HG02938 (cell line): ENCODE data around the gene P2RX6.
"Not testable (repeated sequence)": the region's sequence is repeated elsewhere in the genome, so short reads cannot be mapped to it uniquely, and the experiment has no call there.

ENCODE experiments used
- ATAC-seq: cut with Tn5 transposase; IDR thresholded peaks from one replicate; pipeline ENCODE4 v1.9.1; 2021; ENCODE audit warnings: mild to moderate bottlenecking, moderate library complexity; ENCODE audit not compliant: unreplicated experiment

Gene P2RX6

GRCh38 chr22:21071796-21072195 is 56.8 kb downstream of the P2RX6 start:
- ATAC-seq: not testable (repeated sequence)

GRCh38 chr22:21073023-21073422 is 58.1 kb downstream of the P2RX6 start:
- no peak for ATAC-seq

- no peak for ATAC-seq
Measured at GRCh38 chr22:21073482-21073881, 58.5 kb downstream of the P2RX6 start.

- no peak for ATAC-seq
Measured at GRCh38 chr22:21074102-21074715, 59.2 kb downstream of the P2RX6 start.

- no peak for ATAC-seq
Measured at GRCh38 chr22:21075516-21076138, 60.7 kb downstream of the P2RX6 start.

- no peak for ATAC-seq
Measured at GRCh38 chr22:21076912-21077625, 62.1 kb downstream of the P2RX6 start.
